GM19455 (cell line): ENCODE measurements around the gene ACSL5.
"Not testable (repeated sequence)": the region's sequence is repeated elsewhere in the genome, so short reads cannot be mapped to it uniquely, and the experiment has no call there.

ENCODE experiments used
- ATAC-seq: cut with Tn5 transposase; IDR thresholded peaks from one replicate; pipeline ENCODE4 v1.9.1; 2021; ENCODE audit not compliant: unreplicated experiment

Gene ACSL5

DNA sequence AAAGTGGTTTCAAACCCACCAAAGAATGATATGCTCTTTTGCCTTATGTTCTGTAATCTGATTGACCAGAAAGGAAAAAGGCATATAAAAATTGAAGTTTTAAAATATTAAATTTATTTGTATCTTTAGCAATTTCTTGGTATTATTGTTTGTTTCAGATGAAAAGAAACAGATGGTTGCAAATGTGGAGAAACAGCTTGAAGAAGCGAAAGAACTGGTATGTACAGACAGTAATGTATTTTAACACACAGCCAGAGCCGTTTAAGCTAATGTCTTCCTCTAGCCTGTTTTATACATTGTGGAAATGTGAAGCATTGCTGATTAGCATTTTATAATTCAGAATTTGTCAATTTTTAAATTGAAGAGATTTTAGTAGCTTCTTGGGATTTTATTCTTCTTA is 86.5 kb downstream of the ACSL5 start:
- no peak for ATAC-seq

DNA sequence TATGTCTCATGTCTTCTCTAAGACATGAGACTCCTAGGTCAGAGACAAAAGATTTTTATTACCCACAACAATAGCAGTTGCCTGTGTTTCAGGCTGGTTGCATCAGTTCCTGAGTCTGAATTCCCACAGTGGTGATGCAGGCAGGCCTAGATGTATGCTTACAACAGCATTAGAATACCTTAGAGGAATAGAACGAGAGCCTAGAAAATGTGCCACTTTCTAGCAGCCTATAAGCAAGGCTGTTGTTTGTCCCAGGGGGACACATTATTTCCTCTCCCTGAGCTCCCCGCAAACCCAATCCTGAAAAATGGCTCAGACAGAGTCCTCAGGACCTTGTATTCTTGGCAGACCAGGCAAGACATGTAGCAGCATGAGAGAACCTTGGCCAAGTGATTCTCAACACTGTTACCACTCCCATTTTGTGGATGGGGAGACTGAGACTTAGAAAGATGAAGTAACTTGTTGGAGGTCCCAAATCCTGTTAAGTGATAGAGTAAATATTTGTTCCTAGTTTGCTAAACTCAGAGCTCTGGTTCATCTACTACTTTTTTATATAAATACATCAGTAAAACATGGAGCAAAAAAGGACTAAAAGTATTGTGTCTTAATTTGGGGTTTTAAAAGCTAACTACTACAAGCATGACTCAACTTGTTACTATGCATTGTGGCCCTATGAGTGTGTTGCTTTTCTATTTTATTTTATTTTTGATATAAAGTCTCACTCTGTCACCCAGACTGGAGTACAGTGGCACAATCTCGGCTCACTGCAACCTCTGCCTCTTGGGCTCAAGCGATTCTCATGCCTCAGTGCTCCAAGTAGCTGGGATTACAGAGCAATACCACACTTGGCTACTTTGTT is 87.3 kb downstream of the ACSL5 start:
- no peak for ATAC-seq

DNA sequence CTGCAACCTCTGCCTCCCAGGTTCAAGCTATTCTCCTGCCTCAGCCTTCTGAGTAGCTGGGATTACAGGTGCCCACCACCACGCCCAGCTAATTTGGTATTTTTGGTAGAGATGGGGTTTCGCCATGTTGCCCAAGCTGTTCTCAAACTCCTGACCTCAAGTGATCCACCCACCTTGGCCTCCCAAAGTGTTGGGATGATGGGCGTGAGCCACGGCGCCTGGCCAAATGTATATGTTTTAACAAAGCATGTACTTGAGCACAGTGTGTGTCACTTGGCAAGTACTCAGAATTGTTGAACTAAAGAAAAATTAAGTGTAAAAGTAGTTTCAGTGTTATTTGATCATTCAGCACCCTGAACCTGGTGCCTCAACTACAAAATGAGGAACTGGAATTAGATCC is 90.2 kb downstream of the ACSL5 start:
- ATAC-seq, result not testable (repeated sequence)

DNA sequence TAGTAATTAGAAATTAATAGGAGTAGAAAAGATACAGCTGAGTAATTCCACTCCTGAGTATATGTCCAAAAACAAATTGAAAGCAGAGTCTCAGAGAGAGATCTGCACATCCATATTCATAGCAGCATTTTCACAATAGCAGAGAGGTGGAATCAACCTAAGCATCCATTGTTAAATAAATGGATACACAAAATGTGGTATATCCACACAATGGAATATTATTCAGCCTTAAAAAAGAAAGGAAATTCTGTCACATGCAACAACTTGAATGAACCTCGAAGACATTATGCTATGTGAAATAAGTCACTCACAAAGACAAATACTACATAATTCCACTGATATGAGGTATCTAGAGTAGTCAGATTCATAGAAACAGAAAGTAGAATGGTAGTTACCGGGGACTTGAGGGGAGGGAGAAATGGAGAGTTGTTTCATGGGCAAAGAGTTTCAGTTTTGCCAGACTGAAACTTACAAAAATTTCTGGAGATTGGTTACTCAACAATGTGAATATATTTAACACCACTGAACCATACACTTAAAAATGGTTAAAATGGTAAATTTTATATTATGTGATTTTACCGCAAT is 91.5 kb downstream of the ACSL5 start:
- no peak for ATAC-seq

DNA sequence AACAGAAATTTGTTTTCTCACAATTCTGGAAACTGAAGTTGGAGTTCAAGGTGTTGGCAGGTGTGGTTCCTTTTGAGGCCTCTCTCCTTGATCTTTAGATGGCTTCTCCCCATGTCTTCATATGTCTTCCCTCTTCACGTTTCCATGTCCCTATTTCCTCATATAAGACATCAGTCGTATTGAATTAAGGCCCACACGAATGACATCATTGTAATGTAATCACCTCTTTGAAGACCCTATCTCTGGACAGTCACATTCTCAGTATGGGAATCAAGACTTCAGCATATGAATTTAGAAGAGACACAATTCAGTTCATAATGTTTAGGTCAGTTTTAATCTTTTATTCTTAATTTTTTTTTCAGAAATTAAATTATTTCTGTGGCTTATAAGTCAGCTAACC is 92.9 kb downstream of the ACSL5 start:
- ATAC-seq, result no peak

DNA sequence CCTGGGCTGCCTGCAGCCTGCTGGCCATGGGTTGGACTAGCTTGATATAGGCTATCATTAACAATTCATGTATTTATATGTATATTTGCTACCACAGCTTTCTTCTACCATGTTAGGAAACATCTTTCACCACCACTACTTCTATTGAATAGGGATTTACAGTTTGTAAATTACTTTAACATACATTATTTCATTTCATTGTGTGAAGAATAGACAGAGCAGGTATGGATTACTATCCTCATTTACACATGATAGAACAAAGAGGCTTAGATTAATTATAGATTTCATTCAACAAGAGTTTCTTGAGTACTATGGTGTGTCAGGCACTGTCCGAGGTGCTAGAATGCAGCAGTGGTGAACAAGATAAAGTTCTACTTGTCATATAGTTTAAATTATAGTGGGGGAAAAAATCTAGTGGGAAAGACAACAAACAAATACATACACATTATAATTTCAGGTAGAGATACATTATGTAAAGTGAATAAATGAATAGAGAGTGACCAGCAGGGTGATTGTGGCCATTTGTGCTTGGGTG is 93.7 kb downstream of the ACSL5 start:
- no peak for ATAC-seq

DNA sequence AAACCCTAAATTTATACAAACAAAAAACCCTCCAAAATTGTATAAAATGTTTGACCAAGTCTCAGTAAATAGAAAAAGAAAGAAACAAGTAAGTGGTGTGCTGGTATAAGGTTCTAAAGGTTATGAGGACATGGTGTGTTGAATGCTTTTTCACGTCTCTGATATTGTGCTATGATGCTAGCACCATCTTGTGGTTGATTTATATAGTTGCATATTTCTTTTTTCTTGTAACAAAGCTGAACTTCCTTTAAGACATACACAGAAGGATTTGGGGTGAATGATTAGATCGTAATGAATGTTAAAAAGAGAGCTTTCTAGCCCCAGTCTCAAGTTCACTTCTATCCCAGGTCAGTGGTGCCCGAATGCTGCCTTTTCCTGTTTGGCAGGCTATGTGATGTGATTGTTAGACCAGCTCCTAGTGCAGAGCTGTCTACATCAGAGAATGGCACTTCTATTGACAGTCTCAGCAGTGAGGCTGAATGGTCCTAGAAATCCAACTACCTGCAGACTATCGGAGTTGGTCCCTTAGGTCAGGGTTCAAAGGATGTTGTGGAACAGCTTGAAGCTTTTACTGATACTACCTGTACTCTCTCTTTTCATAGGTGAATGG is 98.1 kb downstream of the ACSL5 start:
- ATAC-seq, result no peak

DNA sequence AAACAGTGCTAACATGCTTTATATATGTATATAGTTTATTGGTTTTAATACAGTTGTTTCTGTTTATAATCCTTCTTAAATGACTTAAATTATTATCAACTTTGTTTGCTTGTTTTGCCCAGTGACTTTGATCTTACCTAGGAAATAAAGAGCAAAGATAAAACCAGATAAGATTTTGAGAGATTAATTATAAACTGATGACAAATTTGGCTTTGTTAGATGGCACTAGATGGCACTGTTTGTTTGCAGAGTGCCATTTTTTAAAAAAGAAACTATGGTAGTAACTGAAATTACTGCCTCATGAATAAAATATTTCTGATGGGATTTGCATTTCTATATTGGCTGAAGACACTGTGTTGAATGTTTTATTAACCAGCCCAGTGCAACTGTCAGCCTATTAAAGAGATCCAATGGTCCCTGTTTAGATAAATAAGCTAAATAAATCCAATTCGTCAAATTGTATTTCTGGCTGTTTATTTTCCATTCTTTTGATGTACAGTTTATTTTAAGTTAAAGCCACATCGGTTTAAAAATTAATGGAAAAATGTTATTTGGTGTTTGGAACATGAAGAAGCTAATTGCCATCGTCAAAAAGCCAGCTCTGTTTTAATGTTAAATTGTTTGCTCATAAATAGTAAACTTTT is 101.8 kb downstream of the ACSL5 start:
- no peak for ATAC-seq
